Measurements from ENCODE around the gene MAPK13.
A peak's percentile ranks its signal among the peaks of the same experiment; 100 is the strongest.
"Not testable (repeated sequence)": the region's sequence is repeated elsewhere in the genome, so short reads cannot be mapped to it uniquely, and the experiment has no call there.

MAPK13 gene

DNA sequence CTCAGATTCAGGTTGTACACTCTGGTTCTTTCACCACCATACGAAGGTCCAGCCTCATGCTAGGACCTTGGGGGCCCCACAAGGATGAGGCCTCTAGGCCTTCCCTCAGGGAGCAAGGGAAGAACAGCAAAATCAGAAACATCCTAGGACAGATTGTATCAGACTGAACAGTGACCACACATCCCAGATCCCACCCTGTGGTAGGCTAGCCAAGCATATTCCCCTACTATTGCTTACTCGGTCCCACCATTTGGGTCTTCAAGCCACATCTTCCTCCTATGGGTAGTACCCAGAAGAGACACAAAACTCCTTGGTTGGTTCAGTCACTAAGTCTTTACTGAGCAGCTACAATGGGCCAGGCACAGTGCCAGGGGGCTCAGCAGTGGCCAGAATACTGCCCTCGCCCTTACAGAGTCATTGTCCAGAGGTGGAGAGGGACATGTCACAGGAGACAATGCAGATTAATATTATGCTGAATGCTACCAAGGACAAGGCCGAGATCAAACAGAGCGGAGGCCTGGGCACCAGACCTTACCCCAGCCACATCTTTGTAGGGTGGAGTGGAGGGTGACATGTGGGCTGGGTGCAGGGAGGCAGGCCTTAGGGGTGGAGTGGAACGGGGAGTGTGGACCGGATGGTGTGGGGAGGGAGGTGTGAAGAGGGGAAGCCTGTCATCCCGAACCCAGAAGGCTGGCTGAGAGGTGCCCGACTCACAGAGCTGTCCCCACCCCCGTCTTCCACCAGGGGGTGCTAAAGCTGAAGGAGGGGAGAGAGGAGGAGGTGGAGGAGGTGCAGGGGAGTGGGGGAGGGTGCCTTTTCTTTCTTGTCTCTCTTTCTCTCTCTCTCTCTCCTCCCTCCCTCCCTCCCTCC lies 6.8 kb upstream of the MAPK13 start:
- H3K27ac ChIP-seq, result no peak overlapping the region

DNA sequence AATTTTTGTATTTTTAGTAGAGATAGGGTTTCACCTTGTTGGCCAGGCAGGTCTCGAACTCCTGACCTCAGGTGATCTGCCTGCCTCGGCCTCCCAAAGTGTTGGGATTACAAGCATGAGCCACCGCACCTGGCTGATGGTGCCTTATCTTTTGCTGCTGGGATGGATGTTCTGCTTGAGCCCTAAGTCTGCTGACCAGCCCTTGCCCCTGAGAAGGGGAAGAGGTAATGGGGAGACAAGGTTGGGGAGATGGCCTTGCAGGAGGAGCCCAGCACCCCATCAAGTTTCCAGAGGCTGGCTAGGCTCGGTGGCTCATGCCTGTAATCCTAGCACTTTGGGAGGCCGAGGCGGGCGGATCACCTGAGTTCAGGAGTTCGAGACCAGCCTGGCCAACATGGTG lies 6.0 kb upstream of the MAPK13 start:
- H3K4me3 ChIP-seq (ENCODE audit: low read depth, low read length); H3K27me3 ChIP-seq (replicated peaks); H3K27ac ChIP-seq; in situ Hi-C loops (cut with HindIII; ENCODE audit: low pct_ligation_motif_present, low sequenced_read_pairs); DNase-seq; H3K36me3 ChIP-seq (replicated peaks): not testable (repeated sequence)

More for the DNA sequence above, 6.8 kb upstream of the MAPK13 start:
- Histone ChIP-seq H3K36me3 (replicated peaks) (no peaks in the 10 kb centered on the region), H3K27me3 (replicated peaks) (no peaks in the 10 kb centered on the region), H3K4me3 (ENCODE audit: low read depth, low read length) (no peak overlapping the region)
- peak; percentile 49 for DNase-seq
- in situ Hi-C loops (cut with HindIII; ENCODE audit: low pct_ligation_motif_present, low sequenced_read_pairs), result no loop called here
- TF ChIP-seq, protein P1, sequence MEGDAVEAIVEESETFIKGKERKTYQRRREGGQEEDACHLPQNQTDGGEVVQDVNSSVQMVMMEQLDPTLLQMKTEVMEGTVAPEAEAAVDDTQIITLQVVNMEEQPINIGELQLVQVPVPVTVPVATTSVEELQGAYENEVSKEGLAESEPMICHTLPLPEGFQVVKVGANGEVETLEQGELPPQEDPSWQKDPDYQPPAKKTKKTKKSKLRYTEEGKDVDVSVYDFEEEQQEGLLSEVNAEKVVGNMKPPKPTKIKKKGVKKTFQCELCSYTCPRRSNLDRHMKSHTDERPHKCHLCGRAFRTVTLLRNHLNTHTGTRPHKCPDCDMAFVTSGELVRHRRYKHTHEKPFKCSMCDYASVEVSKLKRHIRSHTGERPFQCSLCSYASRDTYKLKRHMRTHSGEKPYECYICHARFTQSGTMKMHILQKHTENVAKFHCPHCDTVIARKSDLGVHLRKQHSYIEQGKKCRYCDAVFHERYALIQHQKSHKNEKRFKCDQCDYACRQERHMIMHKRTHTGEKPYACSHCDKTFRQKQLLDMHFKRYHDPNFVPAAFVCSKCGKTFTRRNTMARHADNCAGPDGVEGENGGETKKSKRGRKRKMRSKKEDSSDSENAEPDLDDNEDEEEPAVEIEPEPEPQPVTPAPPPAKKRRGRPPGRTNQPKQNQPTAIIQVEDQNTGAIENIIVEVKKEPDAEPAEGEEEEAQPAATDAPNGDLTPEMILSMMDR (IDR thresholded peaks at IDR 0.05; ENCODE audit: low read depth, low read length, missing control alignments), result peak; percentile 89

DNA sequence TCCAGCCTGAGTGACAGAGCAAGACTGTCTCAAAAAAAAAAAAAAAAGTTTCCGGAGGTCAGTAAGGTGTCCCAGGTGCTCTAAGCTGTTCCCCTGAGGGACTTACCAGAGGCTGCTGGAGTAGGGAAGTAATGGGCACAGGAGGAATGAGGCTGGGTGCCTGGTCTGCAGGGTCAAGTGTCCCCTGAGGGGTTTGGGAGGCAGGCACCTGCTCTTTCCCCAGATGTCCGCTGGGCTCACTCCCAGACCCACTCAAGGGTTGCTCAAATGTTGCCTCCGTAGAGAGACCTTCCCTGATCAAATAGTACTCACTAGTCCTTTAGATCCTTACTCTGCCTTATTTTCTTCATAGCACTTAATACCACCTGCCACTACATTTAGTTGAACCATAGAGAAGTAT lies 5.4 kb upstream of the MAPK13 start:
- Histone ChIP-seq H3K27me3 (replicated peaks) (no peaks in the 10 kb centered on the region), H3K4me3 (ENCODE audit: low read depth, low read length) (no peak overlapping the region), H3K36me3 (replicated peaks) (no peaks in the 10 kb centered on the region), H3K27ac (no peak overlapping the region)
- in situ Hi-C loops (cut with HindIII; ENCODE audit: low pct_ligation_motif_present, low sequenced_read_pairs), result no loop called here
- TF ChIP-seq, protein P1 (IDR thresholded peaks at IDR 0.05; ENCODE audit: low read depth, low read length, missing control alignments), result no peak
- no peak for DNase-seq

DNA sequence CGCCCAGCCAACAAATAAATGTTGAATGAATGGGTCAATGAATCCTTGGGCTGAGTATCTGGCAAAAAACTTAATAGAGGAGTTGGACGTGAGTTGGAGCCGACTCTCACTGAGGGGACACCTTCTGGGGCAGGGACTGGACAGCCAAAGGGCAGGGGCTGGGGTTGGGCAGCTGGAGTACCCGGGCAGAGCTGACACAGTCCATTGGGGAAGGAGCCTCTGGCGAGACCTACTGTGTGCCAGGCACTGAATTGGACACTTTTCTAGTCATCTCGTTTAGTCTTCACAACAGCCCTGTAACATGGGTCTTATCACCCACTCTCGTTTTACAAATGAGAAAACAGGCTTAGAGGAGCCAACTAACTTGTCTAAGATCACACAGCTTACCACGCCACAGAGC lies 4.7 kb upstream of the MAPK13 start:
- H3K36me3 ChIP-seq (replicated peaks), result no peaks in the 10 kb centered on the region
- no peak for DNase-seq
- H3K4me3 ChIP-seq (ENCODE audit: low read depth, low read length), result no peak overlapping the region
- H3K27me3 ChIP-seq (replicated peaks), result no peaks in the 10 kb centered on the region
- TF ChIP-seq, protein P1 (IDR thresholded peaks at IDR 0.05; ENCODE audit: low read depth, low read length, missing control alignments), result no peak
- in situ Hi-C loops (cut with HindIII; ENCODE audit: low pct_ligation_motif_present, low sequenced_read_pairs), result no loop called here
- H3K27ac ChIP-seq, result no peak overlapping the region

DNA sequence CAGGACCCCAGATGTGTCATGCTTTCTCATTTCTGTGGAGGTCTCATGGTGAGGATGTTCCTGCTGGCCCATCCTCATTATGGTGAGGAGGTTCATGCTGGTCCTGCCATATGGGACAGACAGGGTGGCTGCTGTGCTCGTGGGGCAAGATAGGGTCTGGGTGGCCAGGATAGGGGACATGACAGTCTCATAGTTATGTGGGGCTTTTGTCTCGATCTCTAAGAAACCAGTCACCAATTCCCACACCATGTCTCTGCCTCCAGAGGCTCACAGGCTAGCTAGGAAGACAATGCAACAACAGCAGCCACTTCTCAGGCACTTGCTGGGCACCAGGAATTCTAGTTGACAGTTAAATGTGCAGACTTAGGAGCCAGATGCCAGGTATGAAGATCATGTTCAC lies 4.2 kb upstream of the MAPK13 start:
- in situ Hi-C loops (cut with HindIII; ENCODE audit: low pct_ligation_motif_present, low sequenced_read_pairs), result no loop called here
- Histone ChIP-seq H3K27ac (no peak overlapping the region), H3K27me3 (replicated peaks) (no peaks in the 10 kb centered on the region), H3K4me3 (ENCODE audit: low read depth, low read length) (no peak overlapping the region), H3K36me3 (replicated peaks) (no peaks in the 10 kb centered on the region)
- TF ChIP-seq, protein P1 (IDR thresholded peaks at IDR 0.05; ENCODE audit: low read depth, low read length, missing control alignments), result no peak
- no peak for DNase-seq

DNA sequence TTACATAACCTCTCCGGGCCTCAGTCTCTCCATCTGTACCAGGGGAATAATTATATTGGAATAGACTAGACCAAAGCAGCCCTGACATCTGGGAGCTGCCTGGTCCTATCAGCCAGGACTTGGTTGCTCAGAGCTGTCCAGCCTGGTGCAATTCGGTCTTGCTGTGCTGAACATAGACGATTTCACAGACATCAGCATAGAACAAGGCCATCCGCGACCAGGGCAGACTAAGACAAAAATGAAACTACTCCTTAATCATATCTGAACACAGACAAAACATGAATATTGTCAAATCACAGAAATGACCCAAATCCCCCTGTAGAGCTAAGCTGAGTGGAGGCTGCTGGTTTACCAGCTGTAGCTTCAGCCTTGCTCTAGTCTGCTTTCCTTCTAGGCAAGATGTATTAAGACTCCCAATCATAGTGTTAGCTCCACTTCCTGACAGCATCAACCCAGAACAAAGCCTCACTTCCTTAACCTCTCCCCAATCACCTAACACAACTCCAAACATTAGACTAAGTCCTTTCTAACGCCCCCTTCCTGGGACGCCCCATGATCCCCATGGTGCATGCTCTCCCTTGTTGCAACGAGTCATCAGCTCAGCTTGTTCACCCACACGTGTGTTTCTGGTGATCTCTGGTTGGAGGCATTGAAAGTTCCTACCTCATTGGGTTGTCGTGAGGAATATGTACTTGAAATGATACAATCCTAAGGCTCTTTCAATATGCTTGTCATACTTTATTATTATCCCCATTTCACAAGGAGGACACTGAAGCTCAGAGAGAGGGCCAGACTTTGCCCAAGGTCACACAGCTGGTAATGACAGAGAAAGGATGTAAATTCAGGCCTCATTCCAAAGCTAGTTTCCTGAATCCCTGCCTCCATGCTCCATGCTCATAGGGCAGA lies 3.5 kb upstream of the MAPK13 start:
- in situ Hi-C loops (cut with HindIII; ENCODE audit: low pct_ligation_motif_present, low sequenced_read_pairs), result no loop called here
- Histone ChIP-seq H3K27ac (peak overlapping the region; percentile 41), H3K4me3 (ENCODE audit: low read depth, low read length) (no peak overlapping the region), H3K27me3 (replicated peaks) (no peaks in the 10 kb centered on the region), H3K36me3 (replicated peaks) (no peaks in the 10 kb centered on the region)
- TF ChIP-seq, protein P1 (IDR thresholded peaks at IDR 0.05; ENCODE audit: low read depth, low read length, missing control alignments), result no peak
- DNase-seq, result peak; percentile 34

All from brain microvascular endothelial cell (primary cell).